GM12878 (cell line): Measurements from ENCODE around the gene PRSS50. TPM values are rescaled to one million over a fixed set of nuclear protein-coding genes. Genes with fewer than 3 reads are reported as not detected.

ENCODE experiments used
- ATAC-seq: fragments of 200-7000 bp; cut with Tn5 transposase; 3 replicates; pipeline ENCODE4 v1.9.1; 2020; ENCODE audit warnings: mild to moderate bottlenecking, moderate library complexity
- BruUV-seq: library from RNA; stranded (reverse); fragments of 400-500 nt; replicated peaks from 2 replicates; lab custom pipeline; 2021; lab: Mats Ljungman, UMichigan
- CTCF ChIA-PET: fragments of 300-600 bp; sonication (Branson Sonifier 250); formaldehyde crosslinking; extraction: SDS; loops from one replicate; lab custom pipeline; 2021; ENCODE audit warnings: inconsistent platforms; lab: Yijun Ruan, JAX
- POLR2A ChIA-PET: fragments of 350-600 bp; formaldehyde crosslinking; extraction: SDS; loops from one replicate; lab custom pipeline; 2021; ENCODE audit warnings: inconsistent platforms; lab: Charles Lee
- RAD21 ChIA-PET: fragments of 300-600 bp; sonication (Branson Sonifier 250); formaldehyde crosslinking; loops from one replicate; lab custom pipeline; 2023; ENCODE audit warnings: antibody characterized with exemption; ENCODE audit not compliant: unreplicated experiment; lab: Charles Lee
- SMC1A ChIA-PET: fragments of 300-600 bp; sonication (Branson Sonifier 250); formaldehyde crosslinking; loops from one replicate; lab custom pipeline; 2023; ENCODE audit not compliant: unreplicated experiment, uncharacterized antibody; lab: Charles Lee
- DNase-seq: peaks from one replicate; pipeline ENCODE4 v3.0.0-alpha.2; 2011; ENCODE audit warnings: low read depth, low spot score
- FAIRE-seq: peaks from 3 replicates; lab custom pipeline; 2011; peaks lifted over from hg19 to GRCh38; lab: Jason Lieb, UNC
- H2AFZ ChIP-seq: 2 replicates; pipeline ENCODE4 v1.6.0; 2011; ENCODE audit warnings: low read depth, low read length, control low read depth; ENCODE audit not compliant: control insufficient read depth
- H3K27ac ChIP-seq: 2 replicates; pipeline ENCODE4 v1.5.1; 2011; ENCODE audit warnings: control low read depth; ENCODE audit not compliant: control insufficient read depth, insufficient read depth
- H3K27me3 ChIP-seq, 2 experiments: replicated peaks in 1 of 2; 2 replicates each; pipeline versions ENCODE4 v1.6.0 to v1.6.1; 2011; ENCODE audit warnings: low read length in 1 of 2; ENCODE audit not compliant: control insufficient read depth in 2 of 2, insufficient read depth in 2 of 2
- H3K36me3 ChIP-seq, 2 experiments: 2 replicates each; pipeline ENCODE4 v1.5.1; 2011; ENCODE audit warnings: low read length in 1 of 2; ENCODE audit not compliant: control insufficient read depth in 2 of 2, insufficient read depth in 2 of 2
- H3K4me1 ChIP-seq: 2 replicates; pipeline ENCODE4 v1.6.1; 2011; ENCODE audit warnings: mild to moderate bottlenecking, low read length, moderate library complexity, mixed read lengths; ENCODE audit not compliant: control insufficient read depth, insufficient read depth
- H3K4me2 ChIP-seq: 2 replicates; pipeline ENCODE4 v1.6.0; 2011; ENCODE audit warnings: control low read depth; ENCODE audit not compliant: control insufficient read depth, insufficient read depth
- H3K4me3 ChIP-seq: fragments of 200-600 bp; sonication (generic); 2 replicates; pipeline ENCODE4 v1.5.1; 2016
- H3K79me2 ChIP-seq: 2 replicates; pipeline ENCODE4 v1.6.0; 2011; ENCODE audit warnings: low read length; ENCODE audit not compliant: control insufficient read depth, insufficient read depth
- H3K9ac ChIP-seq: 2 replicates; pipeline ENCODE4 v1.8.0; 2011; ENCODE audit warnings: low read length, control low read depth, mixed read lengths; ENCODE audit not compliant: control insufficient read depth, insufficient read depth
- H3K9me3 ChIP-seq: replicated peaks from 3 replicates; pipeline ENCODE4 v1.5.1; 2011; ENCODE audit warnings: mild to moderate bottlenecking, low read length; ENCODE audit not compliant: control insufficient read depth, insufficient read depth
- H4K20me1 ChIP-seq: 2 replicates; pipeline ENCODE4 v1.6.0; 2011; ENCODE audit not compliant: control insufficient read depth, insufficient read depth
- BMI1 ChIP-seq: fragments of 450-650 bp; IDR thresholded peaks from 2 replicates; pipeline ENCODE4 v1.6.1; 2016; ENCODE audit warnings: mild to moderate bottlenecking, moderate library complexity, borderline replicate concordance
- CEBPZ ChIP-seq: fragments of 150-350 bp; IDR thresholded peaks from 2 replicates; pipeline ENCODE4 v1.6.1; 2016; ENCODE audit warnings: low read depth, low read length
- CHD1 ChIP-seq: IDR thresholded peaks from 2 replicates; pipeline ENCODE4 v1.6.1; 2012; ENCODE audit warnings: low read depth, low read length, improper control_type of control experiment
- FOXK2 ChIP-seq: fragments of 450-650 bp; IDR thresholded peaks from 2 replicates; pipeline ENCODE4 v1.6.1; 2017; ENCODE audit warnings: mild to moderate bottlenecking, moderate library complexity
- IRF3 ChIP-seq: fragments of 450-650 bp; IDR thresholded peaks from 2 replicates; pipeline ENCODE4 v1.6.1; 2014; ENCODE audit warnings: mild to moderate bottlenecking
- JUND ChIP-seq: IDR thresholded peaks from 2 replicates; pipeline ENCODE4 v1.6.1; 2012; ENCODE audit warnings: low read depth, mild to moderate bottlenecking, low read length, improper control_type of control experiment, moderate library complexity
- MYB ChIP-seq: fragments of 150-350 bp; IDR thresholded peaks from 2 replicates; pipeline ENCODE4 v1.6.1; 2014; ENCODE audit warnings: mild to moderate bottlenecking, low read depth, low read length, borderline replicate concordance
- SUPT20H ChIP-seq: IDR thresholded peaks from 2 replicates; pipeline ENCODE4 v1.6.1; 2011; ENCODE audit warnings: low read depth, mild to moderate bottlenecking, low read length, moderate library complexity, borderline replicate concordance; ENCODE audit not compliant: control insufficient read depth
- ZNF24 ChIP-seq: fragments of 450-650 bp; IDR thresholded peaks from 2 replicates; pipeline ENCODE4 v1.6.1; 2017; ENCODE audit warnings: antibody characterized with exemption, mild to moderate bottlenecking
- WGBS: methylation state at CpG from one replicate; pipeline ENCODE4 v1.1.6; 2016; ENCODE audit warnings: low lambda C conversion rate; ENCODE audit not compliant: insufficient replicate concordance, insufficient coverage; ENCODE audit errors: missing lambda C conversion rate; 5-methylcytosine and 5-hydroxymethylcytosine counted together
- in situ Hi-C: fragments of 300-500 bp; cut with MboI; formaldehyde crosslinking; loops from 9 replicates; pipeline ENCODE4 v1.14.3; 2018; ENCODE audit warnings: mixed read lengths
- intact Hi-C: fragments of 100-400 bp; cut with micrococcal nuclease; formaldehyde crosslinking; loops from one replicate; pipeline ENCODE4 v1.14.2; 2022; ENCODE audit not compliant: unreplicated experiment
- polyA plus RNA-seq, 11 experiments: library from polyadenylated mRNA; depleted of rRNA in 4 of 11; unstranded in 6 of 11; stranded (reverse) in 5 of 11; fragments of >200 nt; fragmentation: Nextera tagmentation in 4 of 11; fragmentation: Illumina TruSeq in 1 of 11; extraction: Ambion mirVana in 4 of 11; extraction: Trizol in 1 of 11; gene quantifications; 1 replicate in 1 of 11; 2 replicates in 10 of 11; pipeline versions ENCODE4 v1.2.1 to v1.2.3, GENCODE V29; 2011 to 2016; ENCODE audit warnings: inconsistent platforms in 2 of 11, missing spikeins in 2 of 11, low read depth in 1 of 11
- total RNA-seq, 4 experiments: library from RNA; depleted of rRNA in 3 of 4; stranded (reverse); fragments of >200 nt in 3 of 4; fragmentation: Illumina TruSeq in 1 of 4; extraction: Trizol in 1 of 4; gene quantifications; 2 replicates each; pipeline versions ENCODE4 v1.2.1 to v1.2.3, GENCODE V29; 2013 to 2021

PRSS50 gene
- total and polyA plus RNA-seq, 10 of the 15 experiments (the other 5 are each of a cell fraction or from before 2014, with no cell fraction given): 0.05 TPM; not detected in 9

- H3K9me3 ChIP-seq: no peaks in the 10 kb centered on the region
- FAIRE-seq (no peak), ATAC-seq (no peak), DNase-seq (no peak)
- H3K9ac ChIP-seq: no peak overlapping the region
- ChIA-PET CTCF (no interaction called here), RAD21 (no interaction called here), POLR2A (no interaction called here), SMC1A (no interaction called here)
- TF ChIP-seq MYB (no peak), JUND (no peak)
- no peaks in the 10 kb centered on the region for H3K36me3 ChIP-seq
- in situ Hi-C loops (no loop called here), intact Hi-C loops (no loop called here)
- 11% methylated on average over 8 of the region's 8 CpGs for WGBS
- no peak overlapping the region for H2AFZ ChIP-seq
- no peak overlapping the region for H3K27ac ChIP-seq
- no peaks in the 10 kb centered on the region for H3K79me2 ChIP-seq
- no peak overlapping the region for H3K4me2 ChIP-seq
- no TSS peak for BruUV-seq
- peaks cover 0 to 1% of the 10 kb centered on the region in 2 experiments; a peak in 2 of 4 replicates for H3K27me3 ChIP-seq
- H3K4me3 ChIP-seq: no peak overlapping the region
- no peaks in the 10 kb centered on the region; the same call in 1 of the 2 replicates for H4K20me1 ChIP-seq
- H3K4me1 ChIP-seq: no peaks in the 10 kb centered on the region
Observed at GRCh38 chr3:46668116-46668515, 49.6 kb downstream of the PRSS50 start.

- SMC1A ChIA-PET: no interaction called here
- in situ Hi-C loops: no loop called here
- intact Hi-C loops: no loop called here
Observed at GRCh38 chr3:46667657-46668056, 50.0 kb downstream of the PRSS50 start.

More at GRCh38 chr3:46667657-46668056, 50.0 kb downstream of the PRSS50 start:
- no peaks in the 10 kb centered on the region for H3K4me1 ChIP-seq
- BruUV-seq: no TSS peak
- TF ChIP-seq CHD1 (no peak), ZNF24 (no peak), SUPT20H (no peak), FOXK2 (no peak), BMI1 (no peak), IRF3 (no peak), CEBPZ (no peak)
- FAIRE-seq (no peak), ATAC-seq (no peak), DNase-seq (no peak)
- no peaks in the 10 kb centered on the region for H3K79me2 ChIP-seq
- no peaks in the 10 kb centered on the region for H3K9me3 ChIP-seq
- 26% methylated on average over 8 of the region's 9 CpGs for WGBS
- no peaks in the 10 kb centered on the region for H3K36me3 ChIP-seq
- no peak overlapping the region for H2AFZ ChIP-seq
- peaks cover 0 to 1% of the 10 kb centered on the region in 2 experiments; a peak in 3 of 4 replicates for H3K27me3 ChIP-seq
- RAD21 ChIA-PET: no interaction called here
- H3K4me3 ChIP-seq: no peak overlapping the region
- H3K4me2 ChIP-seq: no peak overlapping the region
- no peak overlapping the region for H3K9ac ChIP-seq
- POLR2A ChIA-PET: no interaction called here
- CTCF ChIA-PET: no interaction called here
- H4K20me1 ChIP-seq: no peaks in the 10 kb centered on the region; the same call in 1 of the 2 replicates
- no peak overlapping the region for H3K27ac ChIP-seq
